PFSK-1 (cell line): ENCODE results near the gene RAB37.

Source experiments
- FOXP2 ChIP-seq: optimal IDR thresholded peaks from 2 replicates; pipeline ENCODE3; 2011; ENCODE audit warnings: borderline replicate concordance, control low read depth, inconsistent platforms; ENCODE audit not compliant: insufficient read depth; ENCODE audit errors: extremely low read length, extremely low read depth
- POLR2AphosphoS5 ChIP-seq: IDR thresholded peaks from 2 replicates; pipeline ENCODE4 v1.6.1; 2012; ENCODE audit warnings: low read depth, mild to moderate bottlenecking, control low read depth, low read length, moderate library complexity
- SIN3A ChIP-seq: IDR thresholded peaks from 2 replicates; pipeline ENCODE4 v1.6.1; 2012; ENCODE audit warnings: mild to moderate bottlenecking, low read length, moderate library complexity, borderline replicate concordance; ENCODE audit not compliant: insufficient read depth
- TAF1 ChIP-seq: IDR thresholded peaks from 2 replicates; pipeline ENCODE4 v1.6.1; 2012; ENCODE audit warnings: low read length, control low read depth, borderline replicate concordance; ENCODE audit not compliant: insufficient read depth
- TF ChIP-seq, protein P1 (sequence below), 2 experiments: IDR thresholded peaks; 2 replicates each; pipeline versions ENCODE4 v1.6.1 to v1.8.0; 2011 to 2012; ENCODE audit warnings: low read depth in 2 of 2, low read length in 2 of 2, control low read depth in 1 of 2, inconsistent platforms in 1 of 2, mild to moderate bottlenecking in 1 of 2, moderate library complexity in 1 of 2; ENCODE audit not compliant: insufficient read depth in 1 of 2

The RAB37 gene

GRCh38 chr17:74755533-74755932 lies 18.5 kb downstream of the RAB37 start:
- TF ChIP-seq SIN3A (no peak), TAF1 (no peak), FOXP2 (no peak), POLR2AphosphoS5 (no peak)
- TF ChIP-seq, protein P1, sequence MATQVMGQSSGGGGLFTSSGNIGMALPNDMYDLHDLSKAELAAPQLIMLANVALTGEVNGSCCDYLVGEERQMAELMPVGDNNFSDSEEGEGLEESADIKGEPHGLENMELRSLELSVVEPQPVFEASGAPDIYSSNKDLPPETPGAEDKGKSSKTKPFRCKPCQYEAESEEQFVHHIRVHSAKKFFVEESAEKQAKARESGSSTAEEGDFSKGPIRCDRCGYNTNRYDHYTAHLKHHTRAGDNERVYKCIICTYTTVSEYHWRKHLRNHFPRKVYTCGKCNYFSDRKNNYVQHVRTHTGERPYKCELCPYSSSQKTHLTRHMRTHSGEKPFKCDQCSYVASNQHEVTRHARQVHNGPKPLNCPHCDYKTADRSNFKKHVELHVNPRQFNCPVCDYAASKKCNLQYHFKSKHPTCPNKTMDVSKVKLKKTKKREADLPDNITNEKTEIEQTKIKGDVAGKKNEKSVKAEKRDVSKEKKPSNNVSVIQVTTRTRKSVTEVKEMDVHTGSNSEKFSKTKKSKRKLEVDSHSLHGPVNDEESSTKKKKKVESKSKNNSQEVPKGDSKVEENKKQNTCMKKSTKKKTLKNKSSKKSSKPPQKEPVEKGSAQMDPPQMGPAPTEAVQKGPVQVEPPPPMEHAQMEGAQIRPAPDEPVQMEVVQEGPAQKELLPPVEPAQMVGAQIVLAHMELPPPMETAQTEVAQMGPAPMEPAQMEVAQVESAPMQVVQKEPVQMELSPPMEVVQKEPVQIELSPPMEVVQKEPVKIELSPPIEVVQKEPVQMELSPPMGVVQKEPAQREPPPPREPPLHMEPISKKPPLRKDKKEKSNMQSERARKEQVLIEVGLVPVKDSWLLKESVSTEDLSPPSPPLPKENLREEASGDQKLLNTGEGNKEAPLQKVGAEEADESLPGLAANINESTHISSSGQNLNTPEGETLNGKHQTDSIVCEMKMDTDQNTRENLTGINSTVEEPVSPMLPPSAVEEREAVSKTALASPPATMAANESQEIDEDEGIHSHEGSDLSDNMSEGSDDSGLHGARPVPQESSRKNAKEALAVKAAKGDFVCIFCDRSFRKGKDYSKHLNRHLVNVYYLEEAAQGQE (IDR thresholded peaks at IDR 0.05; ENCODE audit: insufficient read depth in 1 of 2, low read depth in 2 of 2, low read length in 2 of 2): no peak

DNA sequence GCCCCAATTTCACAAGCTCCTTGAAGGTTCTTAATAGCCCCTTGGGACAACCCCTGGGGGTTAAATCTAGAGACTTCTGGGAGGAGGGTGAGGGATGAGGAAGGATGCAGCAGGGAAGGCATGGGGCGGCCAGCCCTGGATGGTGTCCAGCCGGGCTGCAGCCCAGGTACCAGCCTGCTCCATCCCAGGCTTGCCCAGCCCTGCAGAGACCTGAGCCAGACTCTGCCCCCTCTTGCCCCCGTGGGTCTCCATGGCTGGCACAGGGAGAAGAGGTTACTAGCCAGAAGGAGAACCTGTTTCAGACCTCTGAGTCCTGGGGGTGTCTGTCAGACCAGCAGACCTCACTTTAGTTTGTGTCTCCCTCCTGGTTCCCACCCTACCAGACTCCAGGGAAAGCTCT lies 19.8 kb downstream of the RAB37 start:
- no peak for TF ChIP-seq FOXP2
- TF ChIP-seq, protein P1 (IDR thresholded peaks at IDR 0.05; ENCODE audit: insufficient read depth in 1 of 2, low read depth in 2 of 2, low read length in 2 of 2): no peak
- no peak for TF ChIP-seq TAF1
- TF ChIP-seq POLR2AphosphoS5: no peak
- TF ChIP-seq SIN3A: no peak

DNA sequence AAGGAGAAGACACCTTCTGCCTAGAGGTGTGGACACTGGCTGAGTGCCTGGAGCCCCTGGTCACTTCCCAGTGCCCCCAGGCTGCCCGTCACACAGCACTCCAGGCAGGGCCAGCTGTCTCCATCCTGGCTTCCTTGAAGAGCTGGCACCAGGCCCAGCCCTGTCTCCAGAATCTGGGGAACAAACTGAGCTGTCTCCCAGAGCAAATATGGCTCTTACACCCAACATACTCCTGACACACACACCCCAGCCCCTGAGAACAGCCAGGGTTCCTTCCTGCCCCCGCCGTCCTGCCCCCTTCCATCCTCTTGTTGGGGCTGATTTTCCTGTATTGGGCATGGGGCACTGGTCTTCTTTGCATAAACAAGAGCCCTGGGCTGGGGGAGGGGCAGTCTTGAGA lies 20.4 kb downstream of the RAB37 start:
- TF ChIP-seq, protein P1 (IDR thresholded peaks at IDR 0.05; ENCODE audit: insufficient read depth in 1 of 2, low read depth in 2 of 2, low read length in 2 of 2): no peak
- TF ChIP-seq POLR2AphosphoS5 (no peak), SIN3A (no peak), TAF1 (no peak), FOXP2 (no peak)

GRCh38 chr17:74757931-74758847 lies 21.1 kb downstream of the RAB37 start:
- no peak for TF ChIP-seq TAF1
- TF ChIP-seq, protein P1 (IDR thresholded peaks at IDR 0.05; ENCODE audit: insufficient read depth in 1 of 2, low read depth in 2 of 2, low read length in 2 of 2): no peak
- no peak for TF ChIP-seq FOXP2
- no peak for TF ChIP-seq POLR2AphosphoS5
- TF ChIP-seq SIN3A: no peak
